Transverse colon (tissue), 4 donors: ENCODE measurements around the gene RAB43. TPM values are rescaled to one million over a fixed set of nuclear protein-coding genes. Genes with fewer than 3 reads are reported as not detected.
A peak's percentile ranks its signal among the peaks of the same experiment; 100 is the strongest.

ENCODE experiments used
- DNase-seq: peaks from one replicate; pipeline ENCODE4 v3.0.0-alpha.2; 2019
- H3K27ac ChIP-seq, 4 donors: fragments of 200-600 bp; sonication (generic); 2 replicates each; pipeline ENCODE4 v1.5.1; 2016 to 2018; ENCODE audit warnings: inconsistent platforms in 4 of 4
- H3K27me3 ChIP-seq: fragments of 200-600 bp; sonication (generic); 2 replicates; pipeline ENCODE4 v1.5.1; 2017; ENCODE audit warnings: inconsistent platforms
- H3K36me3 ChIP-seq, 4 donors: fragments of 200-600 bp; sonication (generic); 2 replicates each; pipeline ENCODE4 v1.5.1; 2017 to 2019; ENCODE audit warnings: inconsistent platforms in 4 of 4
- H3K4me1 ChIP-seq, 4 donors: fragments of 200-600 bp; sonication (generic); 2 replicates each; pipeline ENCODE4 v1.5.1; 2017 to 2020; ENCODE audit warnings: inconsistent platforms in 4 of 4
- H3K4me3 ChIP-seq, 4 donors: fragments of 200-600 bp; sonication (generic); 1 replicate in 1 of 4; 2 replicates in 3 of 4; pipeline versions ENCODE4 v1.5.1 to v1.6.1; 2017 to 2019; ENCODE audit warnings: inconsistent platforms in 4 of 4
- H3K9me3 ChIP-seq, 2 donors: fragments of 200-600 bp; sonication (generic); 2 replicates each; pipeline ENCODE4 v1.5.1; 2017 to 2019; ENCODE audit warnings: inconsistent platforms in 2 of 2
- CTCF ChIP-seq, 5 experiments: fragments of 200-600 bp in 3 of 5; fragments of 450-650 bp in 2 of 5; sonication (generic) in 3 of 5; IDR thresholded peaks; 1 replicate in 2 of 5; 2 replicates in 3 of 5; pipeline ENCODE4 v1.5.1; 2016 to 2017; ENCODE audit warnings: antibody characterized with exemption in 5 of 5, inconsistent platforms in 3 of 5, mild to moderate bottlenecking in 2 of 5, moderate library complexity in 1 of 5
- EP300 ChIP-seq: sonication (generic); formaldehyde crosslinking; IDR thresholded peaks from one replicate; pipeline ENCODE4 v1.6.1; 2017; ENCODE audit warnings: antibody characterized with exemption, low read depth
- POLR2A ChIP-seq: fragments of 450-650 bp; IDR thresholded peaks from one replicate; pipeline ENCODE4 v1.6.1; 2016; ENCODE audit warnings: antibody characterized with exemption, mild to moderate bottlenecking, moderate library complexity
- POLR2AphosphoS5 ChIP-seq, 3 donors: sonication (generic); formaldehyde crosslinking; IDR thresholded peaks; one replicate each; pipeline ENCODE4 v1.6.1; 2016; ENCODE audit warnings: antibody characterized with exemption in 3 of 3
- WGBS, 2 donors: methylation state at CpG; one replicate each; pipeline ENCODE4 v1.1.5; 2018; ENCODE audit warnings: low coverage in 1 of 2; 5-methylcytosine and 5-hydroxymethylcytosine counted together
- in situ Hi-C, 4 donors: fragments of 200-750 bp; cut with MboI; loops; one replicate each; pipeline versions ENCODE4 v1.15.0 to v1.15.1; 2017; ENCODE audit warnings: low sequenced_read_pairs in 3 of 4, low pct_ligation_motif_present in 1 of 4, low pct_unique_long_range_greater_than_20kb in 1 of 4
- intact Hi-C: fragments of 100-400 bp; cut with DNase I; formaldehyde crosslinking; loops from one replicate; pipeline ENCODE4 v1.15.1; 2023; ENCODE audit warnings: low total_unique reads
- total RNA-seq, 4 donors: library from RNA; depleted of rRNA; stranded (reverse); fragments of >200 nt; gene quantifications; one replicate each; pipeline ENCODE4 v1.1.0, GENCODE V29; 2016

RAB43 gene
- total RNA-seq, 4 donors from 2014 or later, result 23.1 to 40.4 (median 31.3) TPM

DNA sequence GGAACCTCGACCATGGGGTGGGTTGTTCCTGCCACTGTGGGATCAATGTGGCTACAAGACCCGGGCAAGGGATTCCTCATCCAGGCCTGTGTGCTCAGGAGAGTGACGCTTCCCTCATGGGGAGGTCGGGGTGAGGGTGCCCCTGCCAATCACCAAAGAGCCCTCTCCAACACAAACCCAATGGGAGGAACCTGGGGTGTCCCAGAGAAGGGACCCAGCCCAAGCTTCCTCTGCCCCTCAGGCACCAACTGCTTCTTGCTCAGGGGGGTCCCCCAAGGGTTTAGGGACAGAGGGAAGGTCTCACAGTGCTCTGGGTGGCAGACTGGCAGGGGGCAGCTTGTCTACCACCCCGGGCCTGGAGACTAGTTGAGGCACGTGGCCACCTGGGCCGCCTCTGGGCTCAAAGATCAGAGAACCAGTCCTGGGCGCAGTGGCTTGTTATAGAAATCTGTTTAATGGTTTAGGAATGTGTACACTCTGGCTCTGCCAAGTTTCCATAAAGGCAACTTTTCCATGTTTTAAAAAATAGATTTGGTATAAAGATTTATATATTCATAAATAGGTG, 34.4 kb downstream of the RAB43 start:
- peaks cover 4 to 5% (median 4%) of the 10 kb centered on the region in 4 donors for H3K4me1 ChIP-seq
- no peaks in the 10 kb centered on the region for H3K9me3 ChIP-seq
- no peak overlapping the region for H3K4me3 ChIP-seq
- peak overlapping the region; percentile 55 to 74 (median 62) for H3K27ac ChIP-seq
- 76% methylated on average over 8 of the region's 8 CpGs; no CpG with 5 or more reads in 1 of the 2 donors for whole genome bisulfite sequencing, 2 donors
- intact Hi-C loops, result no loop called here
- H3K36me3 ChIP-seq, result peaks cover 0 to 10% (median 0%) of the 10 kb centered on the region in 4 donors
- DNase-seq, result no peak
- in situ Hi-C loops, result no loop called here
- TF ChIP-seq POLR2AphosphoS5 (IDR thresholded peaks at IDR 0.05), result peak in 1 of 3 donors; percentile 19
- no peak for TF ChIP-seq CTCF (IDR thresholded peaks at IDR 0.05)
- H3K27me3 ChIP-seq, result no peaks in the 10 kb centered on the region

DNA sequence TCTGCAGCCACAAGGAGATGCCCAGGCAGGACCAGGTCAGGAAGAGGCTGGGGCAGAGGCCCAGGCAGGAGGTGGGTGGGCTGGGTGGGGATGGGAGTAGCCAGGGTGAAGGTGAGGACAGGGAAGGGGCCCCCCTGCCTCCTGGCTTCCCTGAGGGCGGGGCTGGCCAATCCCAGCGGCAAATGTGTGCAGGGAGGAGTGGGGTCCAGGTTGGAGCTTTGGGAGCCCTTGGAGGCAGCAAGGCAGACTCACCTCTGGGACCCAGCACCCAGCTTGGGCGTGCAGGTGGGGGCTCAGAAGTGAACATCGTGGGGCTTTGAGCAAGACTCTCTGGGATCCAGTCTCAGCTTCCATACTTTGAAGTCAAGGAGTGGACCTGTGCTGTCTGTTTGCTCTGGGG, 35.8 kb downstream of the RAB43 start:
- Histone ChIP-seq H3K4me3 (no peak overlapping the region), H3K9me3 (no peaks in the 10 kb centered on the region), H3K27me3 (no peaks in the 10 kb centered on the region), H3K36me3 (no peaks in the 10 kb centered on the region), H3K4me1 (peaks cover 4 to 5% (median 4%) of the 10 kb centered on the region in 4 donors), H3K27ac (no peak overlapping the region)
- DNase-seq, result no peak
- WGBS, 2 donors, result 80% methylated on average over 4 of the region's 4 CpGs; no CpG with 5 or more reads in 1 of the 2 donors
- intact Hi-C loops, result no loop called here
- TF ChIP-seq POLR2A (no peak), EP300 (no peak), POLR2AphosphoS5 (IDR thresholded peaks at IDR 0.05) (no peak), CTCF (IDR thresholded peaks at IDR 0.05) (no peak)
- in situ Hi-C loops, result no loop called here

DNA sequence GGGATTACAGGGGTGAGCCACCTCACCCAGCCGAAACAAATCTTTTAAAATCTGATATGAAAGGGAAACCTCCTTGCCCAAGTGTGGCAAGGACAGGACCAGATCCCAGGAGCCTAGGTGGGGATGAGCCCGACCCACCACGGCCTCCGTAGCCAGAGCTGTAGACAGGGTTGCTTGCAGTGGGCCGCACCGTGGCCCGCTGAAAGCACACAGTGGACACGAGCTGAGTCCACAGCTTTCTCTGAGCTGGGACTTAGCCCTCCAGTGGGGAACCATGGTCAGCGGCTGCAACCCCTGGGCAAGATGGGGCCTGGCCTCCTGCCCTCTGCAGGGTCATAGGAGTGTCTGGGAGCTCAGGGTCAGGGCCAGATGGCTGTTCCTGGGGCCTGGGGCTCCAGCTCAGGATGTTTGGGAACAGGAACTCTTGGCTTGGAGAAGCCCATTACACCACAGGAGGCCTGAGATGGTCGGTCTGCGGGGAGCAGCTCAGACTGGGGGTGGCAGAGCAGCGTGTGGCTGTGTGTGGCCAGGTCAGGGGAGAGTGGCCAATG, 36.4 kb downstream of the RAB43 start:
- H3K36me3 ChIP-seq, result no peaks in the 10 kb centered on the region
- no peak for DNase-seq
- peaks cover 4 to 5% (median 4%) of the 10 kb centered on the region in 4 donors for H3K4me1 ChIP-seq
- in situ Hi-C loops (no loop called here), intact Hi-C loops (no loop called here)
- no peaks in the 10 kb centered on the region for H3K9me3 ChIP-seq
- no peak overlapping the region for H3K4me3 ChIP-seq
- no peak for TF ChIP-seq EP300
- TF ChIP-seq POLR2AphosphoS5 (IDR thresholded peaks at IDR 0.05), result no peak
- TF ChIP-seq CTCF (IDR thresholded peaks at IDR 0.05), result no peak
- no peak for TF ChIP-seq POLR2A
- H3K27me3 ChIP-seq, result no peaks in the 10 kb centered on the region
- no peak overlapping the region for H3K27ac ChIP-seq
- WGBS, 2 donors, result 94% methylated on average over 12 of the region's 12 CpGs; no CpG with 5 or more reads in 1 of the 2 donors

DNA sequence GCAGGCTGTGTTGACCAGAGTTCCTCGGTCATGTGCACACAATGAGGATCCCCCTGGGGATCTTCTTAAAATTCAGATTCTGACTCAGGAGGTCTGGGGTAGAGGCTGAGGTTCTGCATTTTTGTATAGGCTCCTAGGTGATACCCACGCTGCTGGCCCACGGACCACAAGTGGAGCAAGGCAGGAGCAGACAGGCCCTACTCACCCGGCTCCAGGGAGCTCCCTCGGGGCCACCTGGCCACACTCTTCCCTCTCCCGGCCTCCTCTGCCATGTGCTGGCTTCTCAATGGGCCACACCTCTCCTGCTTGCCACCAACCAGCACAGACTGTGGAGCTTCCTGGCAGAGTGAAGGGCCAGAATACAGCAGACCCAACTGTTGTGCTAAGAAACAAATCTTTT, 37.1 kb downstream of the RAB43 start:
- H3K9me3 ChIP-seq, result no peaks in the 10 kb centered on the region
- H3K4me1 ChIP-seq, result peaks cover 4 to 5% (median 4%) of the 10 kb centered on the region in 4 donors
- in situ Hi-C loops (no loop called here), intact Hi-C loops (no loop called here)
- no peaks in the 10 kb centered on the region for H3K36me3 ChIP-seq
- DNase-seq, result no peak
- no peaks in the 10 kb centered on the region for H3K27me3 ChIP-seq
- no peak overlapping the region for H3K27ac ChIP-seq
- WGBS, 2 donors, result 81% methylated on average over 6 of the region's 6 CpGs; no CpG with 5 or more reads in 1 of the 2 donors
- TF ChIP-seq EP300 (no peak), CTCF (IDR thresholded peaks at IDR 0.05) (no peak), POLR2AphosphoS5 (IDR thresholded peaks at IDR 0.05) (no peak), POLR2A (no peak)
- H3K4me3 ChIP-seq, result no peak overlapping the region
